Measurements from ENCODE around the gene TCHH.

The TCHH gene

GRCh38 chr1:152067150-152067549, 48.1 kb downstream of the TCHH start:
- DNase-seq = peak; percentile 87 to 90

- no peak for DNase-seq
These were observed 53.3 kb downstream of the TCHH start for GRCh38 chr1:152061952-152062351.
